Measurements from ENCODE around the gene ZBTB34. TPM values are rescaled to one million over a fixed set of nuclear protein-coding genes. Genes with fewer than 3 reads are reported as not detected.

Gene ZBTB34
- total RNA-seq, 1 experiment from 2014 or later, result 6.7 TPM

- Mint-ChIP-seq H3K36me3 (ENCODE audit: insufficient read depth, unreplicated experiment) (no peaks in the 10 kb centered on the region), H3K27me3 (ENCODE audit: unreplicated experiment) (peaks cover 6% of the 10 kb centered on the region), H3K4me3 (ENCODE audit: low read depth, unreplicated experiment) (no peak overlapping the region), H3K9me3 (ENCODE audit: low read depth, unreplicated experiment) (no peaks in the 10 kb centered on the region), H3K27ac (ENCODE audit: unreplicated experiment) (no peak overlapping the region), H3K4me1 (ENCODE audit: low read depth, unreplicated experiment) (no peaks in the 10 kb centered on the region)
- BruUV-seq (replicated peaks), result no TSS peak
- DNase-seq, result no peak
- no peak for TF ChIP-seq CTCF (IDR thresholded peaks at IDR 0.05; ENCODE audit: unreplicated experiment)
- CTCF ChIA-PET, result no interaction called here
- intact Hi-C loops (cut with micrococcal nuclease; ENCODE audit: unreplicated experiment), result no loop called here
Observed at GRCh38 chr9:126902210-126902609, 41.8 kb downstream of the ZBTB34 start.

GRCh38 chr9:126904586-126904985 is 44.1 kb downstream of the ZBTB34 start:
- Mint-ChIP-seq H3K4me1 (ENCODE audit: low read depth, unreplicated experiment) (no peaks in the 10 kb centered on the region), H3K27me3 (ENCODE audit: unreplicated experiment) (peaks cover 13% of the 10 kb centered on the region), H3K9me3 (ENCODE audit: low read depth, unreplicated experiment) (no peaks in the 10 kb centered on the region), H3K4me3 (ENCODE audit: low read depth, unreplicated experiment) (no peak overlapping the region), H3K36me3 (ENCODE audit: insufficient read depth, unreplicated experiment) (no peaks in the 10 kb centered on the region), H3K27ac (ENCODE audit: unreplicated experiment) (no peak overlapping the region)
- CTCF ChIA-PET, result no interaction called here
- intact Hi-C loops (cut with micrococcal nuclease; ENCODE audit: unreplicated experiment), result no loop called here
- BruUV-seq (replicated peaks), result no TSS peak
- no peak for DNase-seq
- TF ChIP-seq CTCF (IDR thresholded peaks at IDR 0.05; ENCODE audit: unreplicated experiment), result no peak

GRCh38 chr9:126906091-126906490 is 45.7 kb downstream of the ZBTB34 start:
- H3K27me3 Mint-ChIP-seq (ENCODE audit: unreplicated experiment), result peaks cover 14% of the 10 kb centered on the region
- H3K4me1 Mint-ChIP-seq (ENCODE audit: low read depth, unreplicated experiment), result no peaks in the 10 kb centered on the region
- TF ChIP-seq CTCF (IDR thresholded peaks at IDR 0.05; ENCODE audit: unreplicated experiment), result no peak
- CTCF ChIA-PET, result no interaction called here
- H3K27ac Mint-ChIP-seq (ENCODE audit: unreplicated experiment), result no peak overlapping the region
- no TSS peak for BruUV-seq (replicated peaks)
- H3K9me3 Mint-ChIP-seq (ENCODE audit: low read depth, unreplicated experiment), result no peaks in the 10 kb centered on the region
- no peaks in the 10 kb centered on the region for H3K36me3 Mint-ChIP-seq (ENCODE audit: insufficient read depth, unreplicated experiment)
- no peak overlapping the region for H3K4me3 Mint-ChIP-seq (ENCODE audit: low read depth, unreplicated experiment)
- no peak for DNase-seq
- intact Hi-C loops (cut with micrococcal nuclease; ENCODE audit: unreplicated experiment), result no loop called here

- H3K27me3 Mint-ChIP-seq (ENCODE audit: unreplicated experiment), result peaks cover 21% of the 10 kb centered on the region
- H3K4me1 Mint-ChIP-seq (ENCODE audit: low read depth, unreplicated experiment), result no peaks in the 10 kb centered on the region
- H3K9me3 Mint-ChIP-seq (ENCODE audit: low read depth, unreplicated experiment), result no peaks in the 10 kb centered on the region
- no peak overlapping the region for H3K4me3 Mint-ChIP-seq (ENCODE audit: low read depth, unreplicated experiment)
- no peak for DNase-seq
- no peak for TF ChIP-seq CTCF (IDR thresholded peaks at IDR 0.05; ENCODE audit: unreplicated experiment)
- H3K27ac Mint-ChIP-seq (ENCODE audit: unreplicated experiment), result no peak overlapping the region
- CTCF ChIA-PET, result no interaction called here
- H3K36me3 Mint-ChIP-seq (ENCODE audit: insufficient read depth, unreplicated experiment), result no peaks in the 10 kb centered on the region
- intact Hi-C loops (cut with micrococcal nuclease; ENCODE audit: unreplicated experiment), result no loop called here
- BruUV-seq (replicated peaks), result no TSS peak
Observed at GRCh38 chr9:126907058-126907457, 46.6 kb downstream of the ZBTB34 start.

All from Calu3 (cell line).